Caco-2 (cell line): ENCODE results near the gene EXT2. TPM values are rescaled to one million over a fixed set of nuclear protein-coding genes. Genes with fewer than 3 reads are reported as not detected.

Experiments
- BruUV-seq: library from RNA; stranded (reverse); fragments of 400-500 nt; replicated peaks from 2 replicates; lab custom pipeline; 2021; lab: Mats Ljungman, UMichigan
- CTCF ChIA-PET: fragments of 300-600 bp; sonication (Branson Sonifier 250); formaldehyde crosslinking; loops from one replicate; lab custom pipeline; 2022; ENCODE audit warnings: antibody characterized with exemption; lab: Charles Lee
- POLR2A ChIA-PET: fragments of 300-600 bp; sonication (Branson Sonifier 250); formaldehyde crosslinking; loops from one replicate; lab custom pipeline; 2022; ENCODE audit warnings: antibody characterized with exemption; lab: Charles Lee
- DNase-seq, 2 experiments: peaks; one replicate each; pipeline versions ENCODE4 v3.0.0 to v3.0.0-alpha.2; 2020 to 2022
- H3K27me3 ChIP-seq: replicated peaks from 2 replicates; pipeline ENCODE4 v1.6.0; 2011; ENCODE audit warnings: low read length; ENCODE audit not compliant: control insufficient read depth, insufficient read depth
- H3K36me3 ChIP-seq: 2 replicates; pipeline ENCODE4 v1.5.1; 2011; ENCODE audit warnings: low read length; ENCODE audit not compliant: control insufficient read depth, insufficient read depth
- H3K4me1 ChIP-seq: fragments of 250-450 bp; sonication (Bioruptor Pico); 2 replicates; pipeline ENCODE4 v1.5.1; 2020; ENCODE audit warnings: mild to moderate bottlenecking
- H3K4me3 ChIP-seq: 2 replicates; pipeline ENCODE4 v1.5.1; 2011; ENCODE audit warnings: low read depth, mild to moderate bottlenecking, control low read depth, low read length
- H3K9me3 ChIP-seq: fragments of 250-450 bp; sonication (Bioruptor Pico); 2 replicates; pipeline ENCODE4 v1.5.1; 2020; ENCODE audit warnings: mild to moderate bottlenecking, moderate library complexity
- H3K27ac Mint-ChIP-seq: one replicate; pipeline ENCODE4 v1.8.0; 2022; ENCODE audit warnings: mixed read lengths; ENCODE audit not compliant: unreplicated experiment
- H3K27me3 Mint-ChIP-seq: one replicate; pipeline ENCODE4 v1.8.0; 2022; ENCODE audit warnings: mixed read lengths; ENCODE audit not compliant: insufficient read depth, unreplicated experiment
- H3K36me3 Mint-ChIP-seq: one replicate; pipeline ENCODE4 v1.8.0; 2022; ENCODE audit warnings: mild to moderate bottlenecking, mixed read lengths; ENCODE audit not compliant: insufficient read depth, unreplicated experiment
- H3K4me1 Mint-ChIP-seq: one replicate; pipeline ENCODE4 v1.8.0; 2022; ENCODE audit warnings: low read depth, mixed read lengths; ENCODE audit not compliant: unreplicated experiment
- H3K4me3 Mint-ChIP-seq: one replicate; pipeline ENCODE4 v1.8.0; 2022; ENCODE audit warnings: mild to moderate bottlenecking, moderate library complexity, mixed read lengths; ENCODE audit not compliant: unreplicated experiment
- H3K9me3 Mint-ChIP-seq: one replicate; pipeline ENCODE4 v1.8.0; 2022; ENCODE audit warnings: mixed read lengths; ENCODE audit not compliant: unreplicated experiment
- intact Hi-C: fragments of 100-400 bp; cut with micrococcal nuclease; formaldehyde crosslinking; loops from one replicate; pipeline ENCODE4 v1.10.0; 2022; ENCODE audit not compliant: unreplicated experiment
- total RNA-seq: library from RNA; stranded (reverse); gene quantifications from 2 replicates; pipeline ENCODE4 v1.2.3, GENCODE V29; 2022
- TF ChIP-seq, protein P1 (sequence below), 2 experiments: fragments of 200-600 bp in 1 of 2; IDR thresholded peaks; 1 replicate in 1 of 2; 2 replicates in 1 of 2; pipeline versions ENCODE4 v1.5.1 to v1.8.0; 2011 to 2022; ENCODE audit warnings: antibody characterized with exemption in 1 of 2, control low read depth in 1 of 2, inconsistent platforms in 1 of 2, low read depth in 1 of 2, low read length in 1 of 2, mild to moderate bottlenecking in 1 of 2, moderate library complexity in 1 of 2; ENCODE audit not compliant: insufficient read depth in 1 of 2, severe bottlenecking in 1 of 2, unreplicated experiment in 1 of 2

The EXT2 gene
- total RNA-seq, 1 experiment from 2014 or later: 83.3 TPM

DNA sequence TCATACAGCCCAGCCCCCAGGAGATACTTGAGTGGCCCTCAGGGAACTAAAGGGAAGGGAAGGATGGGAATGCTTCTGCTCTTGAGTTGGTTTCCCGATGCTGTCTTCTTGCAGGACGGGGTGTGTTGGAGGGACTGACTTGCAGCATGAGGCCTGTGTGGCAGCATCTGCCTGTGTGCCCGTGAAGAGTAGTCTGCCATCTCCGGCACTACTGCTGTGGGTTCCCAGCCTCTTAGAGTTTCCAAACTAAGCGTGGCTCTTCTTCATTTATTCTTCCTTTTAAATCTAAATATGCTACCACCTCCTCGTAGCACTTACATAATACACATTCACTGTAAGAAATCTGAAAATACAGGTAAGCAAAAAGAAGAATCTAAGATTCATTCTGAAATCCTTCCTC is 12.8 kb downstream of the EXT2 start:
- Histone ChIP-seq H3K4me1 (no peaks in the 10 kb centered on the region), H3K4me3 (no peak overlapping the region), H3K9me3 (no peaks in the 10 kb centered on the region), H3K36me3 (no peaks in the 10 kb centered on the region), H3K27me3 (no peaks in the 10 kb centered on the region)
- TF ChIP-seq, protein P1, sequence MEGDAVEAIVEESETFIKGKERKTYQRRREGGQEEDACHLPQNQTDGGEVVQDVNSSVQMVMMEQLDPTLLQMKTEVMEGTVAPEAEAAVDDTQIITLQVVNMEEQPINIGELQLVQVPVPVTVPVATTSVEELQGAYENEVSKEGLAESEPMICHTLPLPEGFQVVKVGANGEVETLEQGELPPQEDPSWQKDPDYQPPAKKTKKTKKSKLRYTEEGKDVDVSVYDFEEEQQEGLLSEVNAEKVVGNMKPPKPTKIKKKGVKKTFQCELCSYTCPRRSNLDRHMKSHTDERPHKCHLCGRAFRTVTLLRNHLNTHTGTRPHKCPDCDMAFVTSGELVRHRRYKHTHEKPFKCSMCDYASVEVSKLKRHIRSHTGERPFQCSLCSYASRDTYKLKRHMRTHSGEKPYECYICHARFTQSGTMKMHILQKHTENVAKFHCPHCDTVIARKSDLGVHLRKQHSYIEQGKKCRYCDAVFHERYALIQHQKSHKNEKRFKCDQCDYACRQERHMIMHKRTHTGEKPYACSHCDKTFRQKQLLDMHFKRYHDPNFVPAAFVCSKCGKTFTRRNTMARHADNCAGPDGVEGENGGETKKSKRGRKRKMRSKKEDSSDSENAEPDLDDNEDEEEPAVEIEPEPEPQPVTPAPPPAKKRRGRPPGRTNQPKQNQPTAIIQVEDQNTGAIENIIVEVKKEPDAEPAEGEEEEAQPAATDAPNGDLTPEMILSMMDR (IDR thresholded peaks at IDR 0.05; ENCODE audit: insufficient read depth in 1 of 2, low read depth in 1 of 2, low read length in 1 of 2, severe bottlenecking in 1 of 2, unreplicated experiment in 1 of 2): no peak
- no peak overlapping the region for H3K27ac Mint-ChIP-seq
- BruUV-seq: no TSS peak
- no peaks in the 10 kb centered on the region for H3K4me1 Mint-ChIP-seq
- no peak for DNase-seq
- POLR2A ChIA-PET: no interaction called here
- CTCF ChIA-PET: no interaction called here
- H3K9me3 Mint-ChIP-seq: no peaks in the 10 kb centered on the region
- no peaks in the 10 kb centered on the region for H3K27me3 Mint-ChIP-seq
- H3K36me3 Mint-ChIP-seq: peaks cover 30% of the 10 kb centered on the region
- intact Hi-C loops: no loop called here
- no peak overlapping the region for H3K4me3 Mint-ChIP-seq

DNA sequence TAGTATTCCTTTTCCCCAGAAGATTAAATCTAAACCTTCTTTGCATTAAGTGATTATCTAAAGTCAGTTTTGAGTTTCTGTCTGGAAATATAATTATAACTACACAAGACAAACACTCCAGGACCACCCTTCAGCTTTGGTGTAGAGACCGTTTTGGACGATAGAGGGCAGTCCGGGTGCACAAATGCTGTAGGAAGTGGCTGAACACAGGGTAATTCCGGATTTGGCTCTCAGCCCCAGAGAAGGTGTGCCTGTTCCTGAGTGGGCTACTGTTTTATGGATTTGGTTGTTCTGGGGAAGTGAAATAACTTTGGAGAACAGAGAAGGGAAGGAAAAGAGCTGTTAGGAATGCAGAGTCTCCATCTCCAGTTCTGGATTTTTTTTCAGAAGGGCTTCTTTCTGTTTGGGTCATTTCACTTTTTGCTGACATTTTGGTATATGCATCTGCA is 14.8 kb downstream of the EXT2 start:
- peaks cover 42% of the 10 kb centered on the region for H3K36me3 Mint-ChIP-seq
- no peak overlapping the region for H3K4me3 Mint-ChIP-seq
- DNase-seq: peak; percentile 59 to 71
- ChIA-PET CTCF (interaction anchor here (0.5 to 1.6 kb wide), 9 partner anchors 9 to 435 kb away, joined by 3 to 9 read pairs (median 4); no protein-coding TSS in a partner anchor), POLR2A (no interaction called here)
- H3K27me3 ChIP-seq: no peaks in the 10 kb centered on the region
- no peaks in the 10 kb centered on the region for H3K4me1 Mint-ChIP-seq
- intact Hi-C loops: loop anchor here (1.0 kb wide), 2 partner anchors 16 to 428 kb away; no protein-coding TSS in a partner anchor
- H3K9me3 ChIP-seq: no peaks in the 10 kb centered on the region
- no peak overlapping the region for H3K27ac Mint-ChIP-seq
- no peaks in the 10 kb centered on the region for H3K27me3 Mint-ChIP-seq
- H3K4me1 ChIP-seq: no peaks in the 10 kb centered on the region
- TF ChIP-seq, protein P1 (IDR thresholded peaks at IDR 0.05; ENCODE audit: insufficient read depth in 1 of 2, low read depth in 1 of 2, low read length in 1 of 2, severe bottlenecking in 1 of 2, unreplicated experiment in 1 of 2): peak; percentile 72 to 89
- 0 out of 2 replicates have a peak, but pooled peaks cover 1% of the 10 kb centered on the region for H3K36me3 ChIP-seq
- no peaks in the 10 kb centered on the region for H3K9me3 Mint-ChIP-seq
- no TSS peak for BruUV-seq
- H3K4me3 ChIP-seq: no peak overlapping the region

DNA sequence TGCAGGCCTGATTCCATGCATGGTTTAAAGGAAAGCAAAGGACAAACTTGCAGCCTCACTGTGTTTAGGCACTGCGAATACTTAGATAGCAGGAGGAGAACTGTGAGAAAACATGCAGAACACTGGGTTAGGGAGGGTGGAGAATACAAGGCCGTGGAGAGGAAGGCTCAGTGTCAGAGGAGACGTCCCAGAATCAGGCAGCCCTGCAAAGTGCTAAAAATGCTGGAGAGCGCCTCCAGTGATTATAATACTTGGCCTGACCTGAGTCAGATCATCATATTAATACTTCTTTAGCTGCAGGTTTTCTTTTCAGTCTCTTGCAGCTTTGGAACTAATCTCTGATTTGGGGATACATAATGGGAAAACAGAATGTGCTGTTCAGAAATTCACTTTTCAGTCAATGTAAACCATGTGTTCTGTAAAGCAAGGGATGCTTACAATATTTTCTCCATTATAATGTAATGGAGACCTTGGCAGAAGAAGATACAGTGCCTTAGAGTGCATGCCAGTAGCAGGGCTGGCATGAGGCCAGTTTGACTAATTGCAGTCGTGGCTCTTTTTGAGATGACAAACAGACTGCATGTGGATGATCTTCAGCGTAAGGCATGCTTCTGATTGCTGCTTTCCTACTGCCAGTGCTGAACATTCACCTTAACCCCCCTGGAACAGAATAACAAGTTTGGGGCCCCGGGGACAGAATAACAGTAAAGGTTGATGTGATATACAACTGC is 16.8 kb downstream of the EXT2 start:
- no peak for DNase-seq
- H3K36me3 ChIP-seq: 0 out of 2 replicates have a peak, but pooled peaks cover 1% of the 10 kb centered on the region

More for the DNA sequence above, 16.8 kb downstream of the EXT2 start:
- no peak overlapping the region for H3K4me3 ChIP-seq
- intact Hi-C loops: no loop called here
- H3K4me1 Mint-ChIP-seq: no peaks in the 10 kb centered on the region
- POLR2A ChIA-PET: no interaction called here
- no peak overlapping the region for H3K27ac Mint-ChIP-seq
- TF ChIP-seq, protein P1 (IDR thresholded peaks at IDR 0.05; ENCODE audit: insufficient read depth in 1 of 2, low read depth in 1 of 2, low read length in 1 of 2, severe bottlenecking in 1 of 2, unreplicated experiment in 1 of 2): no peak
- no TSS peak for BruUV-seq
- no peaks in the 10 kb centered on the region for H3K27me3 Mint-ChIP-seq
- H3K9me3 Mint-ChIP-seq: no peaks in the 10 kb centered on the region
- CTCF ChIA-PET: no interaction called here
- H3K27me3 ChIP-seq: no peaks in the 10 kb centered on the region
- no peaks in the 10 kb centered on the region for H3K4me1 ChIP-seq
- H3K9me3 ChIP-seq: no peaks in the 10 kb centered on the region
- no peak overlapping the region for H3K4me3 Mint-ChIP-seq
- peaks cover 56% of the 10 kb centered on the region for H3K36me3 Mint-ChIP-seq
